GM18526 (cell line): ENCODE data around the gene DENND2A.

Source experiments
- POLR2A ChIP-seq: IDR thresholded peaks from 3 replicates; pipeline ENCODE4 v1.6.1; 2011; ENCODE audit not compliant: insufficient read length; ENCODE audit errors: extremely low read depth

The DENND2A gene

GRCh38 chr7:140591180-140591902 lies 49.3 kb downstream of the DENND2A start:
- TF ChIP-seq POLR2A: no peak

- TF ChIP-seq POLR2A: no peak
Observed at GRCh38 chr7:140587243-140587642, 53.4 kb downstream of the DENND2A start.

GRCh38 chr7:140586516-140586915 lies 54.1 kb downstream of the DENND2A start:
- no peak for TF ChIP-seq POLR2A

- TF ChIP-seq POLR2A: no peak
Observed at GRCh38 chr7:140585333-140585732, 55.3 kb downstream of the DENND2A start.

GRCh38 chr7:140584195-140584851 lies 56.3 kb downstream of the DENND2A start:
- no peak for TF ChIP-seq POLR2A

- no peak for TF ChIP-seq POLR2A
Observed at GRCh38 chr7:140581411-140581810, 59.2 kb downstream of the DENND2A start.

GRCh38 chr7:140577651-140578050 lies 63.0 kb downstream of the DENND2A start:
- TF ChIP-seq POLR2A: no peak

- TF ChIP-seq POLR2A: no peak
Observed at GRCh38 chr7:140576589-140576988, 64.0 kb downstream of the DENND2A start.

GRCh38 chr7:140571538-140572122 lies 69.0 kb downstream of the DENND2A start:
- TF ChIP-seq POLR2A: no peak

- TF ChIP-seq POLR2A: no peak
Observed at GRCh38 chr7:140570120-140570519, 70.5 kb downstream of the DENND2A start.

- no peak for TF ChIP-seq POLR2A
Observed at GRCh38 chr7:140568021-140568813, 72.4 kb downstream of the DENND2A start.

- TF ChIP-seq POLR2A: no peak
Observed at GRCh38 chr7:140564643-140565042, 76.0 kb downstream of the DENND2A start.

GRCh38 chr7:140562926-140563481 lies 77.6 kb downstream of the DENND2A start:
- no peak for TF ChIP-seq POLR2A

GRCh38 chr7:140559410-140559809 lies 81.2 kb downstream of the DENND2A start:
- no peak for TF ChIP-seq POLR2A

GRCh38 chr7:140557809-140558518 lies 82.6 kb downstream of the DENND2A start:
- no peak for TF ChIP-seq POLR2A
